GM21786 (cell line): ENCODE measurements around the gene ADCY3.

Source experiments
- ATAC-seq: cut with Tn5 transposase; IDR thresholded peaks from one replicate; pipeline ENCODE4 v1.9.1; 2021; ENCODE audit not compliant: unreplicated experiment

Gene ADCY3

GRCh38 chr2:24877067-24877466 is 43.0 kb downstream of the ADCY3 start:
- no peak for ATAC-seq

- no peak for ATAC-seq
Measured at GRCh38 chr2:24875901-24876300, 44.1 kb downstream of the ADCY3 start.

- no peak for ATAC-seq
Measured at GRCh38 chr2:24875272-24875671, 44.8 kb downstream of the ADCY3 start.

GRCh38 chr2:24874035-24874434 is 46.0 kb downstream of the ADCY3 start:
- no peak for ATAC-seq

GRCh38 chr2:24873619-24874018 is 46.4 kb downstream of the ADCY3 start:
- no peak for ATAC-seq

GRCh38 chr2:24872344-24873115 is 47.5 kb downstream of the ADCY3 start:
- no peak for ATAC-seq

- ATAC-seq: no peak
Measured at GRCh38 chr2:24871852-24872333, 48.1 kb downstream of the ADCY3 start.

- no peak for ATAC-seq
Measured at GRCh38 chr2:24870891-24871705, 48.9 kb downstream of the ADCY3 start.

GRCh38 chr2:24870440-24870839 is 49.6 kb downstream of the ADCY3 start:
- no peak for ATAC-seq

- no peak for ATAC-seq
Measured at GRCh38 chr2:24866946-24867345, 53.1 kb downstream of the ADCY3 start.

- ATAC-seq: no peak
Measured at GRCh38 chr2:24863641-24864040, 56.4 kb downstream of the ADCY3 start.

GRCh38 chr2:24861500-24861899 is 58.5 kb downstream of the ADCY3 start:
- ATAC-seq: no peak

GRCh38 chr2:24860631-24861030 is 59.4 kb downstream of the ADCY3 start:
- no peak for ATAC-seq

- no peak for ATAC-seq
Measured at GRCh38 chr2:24859968-24860600, 60.0 kb downstream of the ADCY3 start.

GRCh38 chr2:24858996-24859395 is 61.0 kb downstream of the ADCY3 start:
- no peak for ATAC-seq

GRCh38 chr2:24857746-24858145 is 62.3 kb downstream of the ADCY3 start:
- ATAC-seq: no peak

GRCh38 chr2:24856791-24857211 is 63.2 kb downstream of the ADCY3 start:
- ATAC-seq: no peak

- ATAC-seq: no peak
Measured at GRCh38 chr2:24855726-24856125, 64.3 kb downstream of the ADCY3 start.

GRCh38 chr2:24855022-24855622 is 64.9 kb downstream of the ADCY3 start:
- no peak for ATAC-seq

GRCh38 chr2:24853996-24854395 is 66.0 kb downstream of the ADCY3 start:
- no peak for ATAC-seq

GRCh38 chr2:24853046-24853445 is 67.0 kb downstream of the ADCY3 start:
- no peak for ATAC-seq
